GM12892 (cell line): ENCODE measurements around the gene DENND6B.

Experiments
- POLR2A ChIP-seq: IDR thresholded peaks from 2 replicates; pipeline ENCODE4 v1.6.1; 2011; ENCODE audit warnings: low read depth, low read length, control low read depth
- POLR2AphosphoS5 ChIP-seq: IDR thresholded peaks from 2 replicates; pipeline ENCODE4 v1.6.1; 2011; ENCODE audit warnings: low read depth, low read length, control low read depth

GRCh38 chr22:50363166-50363802 is 36.5 kb upstream of the DENND6B start:
- no peak for TF ChIP-seq POLR2AphosphoS5
- no peak for TF ChIP-seq POLR2A
